HL-60 (cell line): ENCODE data around the gene DGKI.

Source experiments
- DNase-seq, 2 experiments: peaks; one replicate each; pipeline ENCODE4 v3.0.0-alpha.2; 2010 to 2020; ENCODE audit warnings: low read depth in 1 of 2, low spot score in 1 of 2
- H3K27ac ChIP-seq: fragments of 250-450 bp; sonication (Bioruptor Pico); replicated peaks from 2 replicates; pipeline ENCODE4 v1.5.1; 2020; ENCODE audit warnings: mild to moderate bottlenecking, moderate library complexity
- H3K27me3 ChIP-seq: fragments of 250-450 bp; sonication (Bioruptor Pico); 2 replicates; pipeline ENCODE4 v1.5.1; 2021; ENCODE audit warnings: mild to moderate bottlenecking, moderate library complexity; ENCODE audit not compliant: insufficient read depth, poor library complexity, severe bottlenecking
- H3K4me3 ChIP-seq: replicated peaks from 2 replicates; pipeline ENCODE4 v1.5.1; 2011; ENCODE audit warnings: mild to moderate bottlenecking, control low read depth, low read length; ENCODE audit not compliant: insufficient read depth
- GABPA ChIP-seq: IDR thresholded peaks from 2 replicates; pipeline ENCODE4 v1.6.1; 2012; ENCODE audit warnings: low read depth
- POLR2AphosphoS5 ChIP-seq: IDR thresholded peaks from 2 replicates; pipeline ENCODE4 v1.6.1; 2012; ENCODE audit warnings: low read depth
- REST ChIP-seq: IDR thresholded peaks from 2 replicates; pipeline ENCODE4 v1.6.1; 2012; ENCODE audit warnings: low read depth; ENCODE audit not compliant: insufficient replicate concordance
- SPI1 ChIP-seq: IDR thresholded peaks from 2 replicates; pipeline ENCODE4 v1.6.1; 2012; ENCODE audit warnings: low read depth, mild to moderate bottlenecking, borderline replicate concordance
- TF ChIP-seq, protein P1 (sequence below): IDR thresholded peaks from one replicate; pipeline ENCODE4 v1.5.1; 2011; ENCODE audit warnings: low read length, control low read depth, inconsistent platforms; ENCODE audit not compliant: insufficient read depth

DGKI gene

DNA sequence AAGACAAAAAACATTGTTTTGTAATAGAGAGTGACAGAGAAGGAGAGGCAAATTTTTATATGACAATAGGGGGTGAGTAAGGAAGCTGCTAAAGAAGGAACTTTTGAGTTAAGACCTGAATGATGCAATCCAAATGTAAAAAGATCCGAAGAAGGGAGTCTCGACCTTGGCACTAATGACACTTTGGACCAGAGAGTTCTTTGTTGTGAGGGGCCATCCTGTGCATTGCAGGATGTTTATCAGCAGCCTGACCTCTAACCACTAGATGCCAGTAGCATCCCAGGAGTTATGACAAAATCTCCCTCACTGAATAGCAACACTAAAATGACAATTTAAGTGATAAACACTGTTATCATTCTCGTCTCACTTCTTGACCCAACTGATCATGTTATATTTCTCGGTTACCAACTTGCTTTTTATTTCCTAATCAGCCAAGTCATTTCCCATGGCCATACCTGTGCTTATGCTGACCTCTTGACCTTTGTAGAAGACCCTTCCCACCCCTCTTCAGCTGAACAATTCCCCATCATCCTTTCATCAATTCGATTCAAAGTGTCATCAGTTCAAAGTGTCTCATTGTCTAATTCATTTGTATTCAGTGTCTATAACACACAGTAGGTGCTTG is 30.0 kb downstream of the DGKI start:
- no peak overlapping the region for H3K27ac ChIP-seq
- DNase-seq = no peak
- H3K4me3 ChIP-seq = no peak overlapping the region
- TF ChIP-seq SPI1 (no peak), POLR2AphosphoS5 (no peak), GABPA (no peak), REST (no peak)
- TF ChIP-seq, protein P1, sequence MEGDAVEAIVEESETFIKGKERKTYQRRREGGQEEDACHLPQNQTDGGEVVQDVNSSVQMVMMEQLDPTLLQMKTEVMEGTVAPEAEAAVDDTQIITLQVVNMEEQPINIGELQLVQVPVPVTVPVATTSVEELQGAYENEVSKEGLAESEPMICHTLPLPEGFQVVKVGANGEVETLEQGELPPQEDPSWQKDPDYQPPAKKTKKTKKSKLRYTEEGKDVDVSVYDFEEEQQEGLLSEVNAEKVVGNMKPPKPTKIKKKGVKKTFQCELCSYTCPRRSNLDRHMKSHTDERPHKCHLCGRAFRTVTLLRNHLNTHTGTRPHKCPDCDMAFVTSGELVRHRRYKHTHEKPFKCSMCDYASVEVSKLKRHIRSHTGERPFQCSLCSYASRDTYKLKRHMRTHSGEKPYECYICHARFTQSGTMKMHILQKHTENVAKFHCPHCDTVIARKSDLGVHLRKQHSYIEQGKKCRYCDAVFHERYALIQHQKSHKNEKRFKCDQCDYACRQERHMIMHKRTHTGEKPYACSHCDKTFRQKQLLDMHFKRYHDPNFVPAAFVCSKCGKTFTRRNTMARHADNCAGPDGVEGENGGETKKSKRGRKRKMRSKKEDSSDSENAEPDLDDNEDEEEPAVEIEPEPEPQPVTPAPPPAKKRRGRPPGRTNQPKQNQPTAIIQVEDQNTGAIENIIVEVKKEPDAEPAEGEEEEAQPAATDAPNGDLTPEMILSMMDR = no peak
- H3K27me3 ChIP-seq = no peaks in the 10 kb centered on the region

DNA sequence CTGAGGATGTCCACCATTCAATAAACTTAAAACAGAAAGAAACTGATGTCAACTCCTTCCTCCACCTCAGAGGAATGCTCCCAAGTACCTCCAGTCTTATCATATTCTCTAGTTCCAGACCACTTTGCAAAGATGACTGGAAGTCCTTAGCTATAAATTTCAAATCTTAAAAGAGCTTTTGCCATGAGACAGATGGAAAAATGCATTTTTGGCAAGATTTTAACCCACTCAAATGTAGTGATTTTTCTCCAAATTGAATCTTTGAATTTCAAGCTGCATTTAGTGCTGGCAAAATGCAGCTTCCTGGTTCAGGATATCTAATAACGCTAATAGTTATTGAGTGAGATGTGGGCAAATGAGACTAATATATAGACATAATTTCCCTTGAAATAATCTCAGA is 33.2 kb downstream of the DGKI start:
- Histone ChIP-seq H3K27ac (no peak overlapping the region), H3K4me3 (no peak overlapping the region), H3K27me3 (no peaks in the 10 kb centered on the region)
- DNase-seq = no peak
- no peak for TF ChIP-seq SPI1
- TF ChIP-seq GABPA = no peak
- TF ChIP-seq, protein P1 = no peak
- no peak for TF ChIP-seq POLR2AphosphoS5
- TF ChIP-seq REST = no peak

DNA sequence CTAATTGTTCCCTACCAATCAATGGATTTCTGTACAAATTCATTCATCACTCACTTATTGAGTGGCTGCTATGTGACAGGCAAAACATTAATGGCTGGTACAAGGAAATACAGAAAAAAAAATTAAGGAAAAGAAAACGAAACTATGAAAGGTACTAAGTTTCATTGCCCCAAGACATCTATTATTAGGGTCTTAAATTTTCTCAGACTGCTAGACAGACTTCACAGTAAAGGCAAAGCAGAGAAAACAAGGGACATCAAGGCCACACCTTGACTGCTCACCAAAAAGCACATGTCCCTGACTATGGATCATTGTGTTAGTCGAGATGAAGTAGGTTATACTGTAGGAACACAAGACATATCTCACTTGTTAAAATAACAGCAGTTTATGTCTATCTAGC is 36.5 kb downstream of the DGKI start:
- TF ChIP-seq GABPA (no peak), REST (no peak), SPI1 (no peak), POLR2AphosphoS5 (no peak)
- TF ChIP-seq, protein P1 = no peak
- DNase-seq = no peak
- no peak overlapping the region for H3K4me3 ChIP-seq

More for the DNA sequence above, 36.5 kb downstream of the DGKI start:
- no peak overlapping the region for H3K27ac ChIP-seq
- no peaks in the 10 kb centered on the region for H3K27me3 ChIP-seq
